GM12872 (cell line): ENCODE measurements around the gene CCDC124.
A peak's percentile ranks its signal among the peaks of the same experiment; 100 is the strongest.

ENCODE experiments used
- CTCF ChIP-seq: IDR thresholded peaks from 3 replicates; pipeline ENCODE4 v1.5.1; 2011; ENCODE audit warnings: low read depth, mild to moderate bottlenecking, low read length, moderate library complexity; ENCODE audit not compliant: insufficient read depth

Gene CCDC124

DNA sequence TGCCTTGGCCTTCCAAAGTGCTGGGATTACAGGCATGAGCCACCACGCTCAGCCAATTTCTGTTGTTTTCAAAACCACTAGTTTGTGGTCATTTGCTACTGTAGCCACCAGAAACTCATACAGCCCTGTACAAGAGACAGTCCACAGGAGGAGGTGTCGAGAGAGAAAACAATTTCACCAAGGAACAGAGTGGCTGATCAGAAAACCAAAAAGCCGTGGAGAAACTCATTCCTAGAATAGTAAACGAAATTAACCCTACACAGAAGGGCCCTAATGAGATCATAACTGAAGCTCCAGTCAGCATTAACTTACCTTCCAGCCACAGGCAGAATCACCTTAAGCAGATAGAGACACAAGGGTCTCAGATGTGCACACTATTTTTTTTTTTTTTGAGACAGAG is 3.8 kb upstream of the CCDC124 start:
- TF ChIP-seq CTCF: no peak

DNA sequence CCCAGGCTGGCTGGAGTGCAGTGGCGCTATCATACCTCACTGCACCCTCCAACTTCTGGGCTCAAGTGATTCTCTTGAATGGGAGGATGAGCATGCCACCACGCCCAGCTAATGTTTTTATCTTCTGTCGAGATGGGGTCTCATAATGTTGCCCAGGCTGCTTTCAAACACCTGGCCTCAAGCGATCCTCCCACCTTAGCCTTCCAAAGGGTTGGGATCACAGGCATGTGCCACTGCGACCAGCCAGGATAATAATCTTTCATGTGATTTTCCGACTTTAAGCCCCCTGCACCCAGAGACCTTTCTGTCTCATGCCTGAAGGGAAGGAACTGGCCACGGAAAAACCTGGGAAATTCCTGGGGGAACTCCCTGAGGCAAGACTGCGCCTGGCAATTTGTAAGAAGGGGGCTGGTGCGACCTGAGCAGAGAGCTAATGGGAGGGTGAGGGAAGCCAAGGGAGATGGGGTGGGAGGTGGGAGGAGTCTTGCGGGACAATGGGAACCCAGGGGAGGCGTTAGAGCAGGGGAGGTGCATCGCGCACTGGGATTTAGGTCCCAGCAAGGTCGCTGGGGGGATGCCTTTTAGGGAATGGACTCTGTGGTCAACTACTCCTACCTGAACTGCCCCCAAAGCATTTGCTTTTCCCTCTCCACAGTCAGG is 1.2 kb upstream of the CCDC124 start:
- no peak for TF ChIP-seq CTCF

DNA sequence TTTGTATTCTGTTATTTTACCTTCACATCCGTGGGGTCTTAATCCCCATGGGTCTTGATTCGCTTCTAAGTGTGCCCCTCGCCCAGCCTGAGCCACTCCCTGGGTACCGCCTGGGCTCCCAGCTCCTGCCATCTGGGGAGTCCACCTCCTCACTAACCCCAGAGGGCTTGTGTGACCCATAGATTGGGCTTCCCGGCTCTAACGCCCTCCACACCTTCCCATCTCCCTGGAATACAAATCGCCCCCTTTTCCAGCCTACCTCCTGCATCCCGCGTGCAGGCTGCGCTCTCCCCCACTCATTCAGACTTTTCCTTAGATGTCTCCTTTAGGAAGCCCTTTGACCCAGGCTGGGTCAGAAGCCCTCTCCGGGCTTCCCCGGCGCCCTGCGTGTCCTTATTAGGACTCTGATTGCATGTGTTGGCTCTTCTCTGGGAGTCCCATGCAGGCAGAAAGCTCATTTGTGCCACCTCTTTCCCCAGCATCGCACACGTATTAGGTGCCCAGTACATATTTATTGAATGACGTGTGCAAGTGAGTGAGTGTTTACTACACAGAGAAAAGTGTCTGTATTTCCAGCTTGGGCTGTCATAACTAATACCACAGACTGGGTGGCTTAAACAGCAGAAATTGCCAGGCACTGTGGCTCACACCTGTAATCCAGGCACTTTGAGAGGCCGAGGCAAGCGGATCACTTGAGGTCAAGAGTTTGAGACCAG is 757 bp downstream of the CCDC124 start:
- TF ChIP-seq CTCF: no peak

GRCh38 chr19:17936379-17936778 is 3.6 kb downstream of the CCDC124 start:
- TF ChIP-seq CTCF: no peak

GRCh38 chr19:17937371-17937900 is 4.6 kb downstream of the CCDC124 start:
- TF ChIP-seq CTCF: no peak

DNA sequence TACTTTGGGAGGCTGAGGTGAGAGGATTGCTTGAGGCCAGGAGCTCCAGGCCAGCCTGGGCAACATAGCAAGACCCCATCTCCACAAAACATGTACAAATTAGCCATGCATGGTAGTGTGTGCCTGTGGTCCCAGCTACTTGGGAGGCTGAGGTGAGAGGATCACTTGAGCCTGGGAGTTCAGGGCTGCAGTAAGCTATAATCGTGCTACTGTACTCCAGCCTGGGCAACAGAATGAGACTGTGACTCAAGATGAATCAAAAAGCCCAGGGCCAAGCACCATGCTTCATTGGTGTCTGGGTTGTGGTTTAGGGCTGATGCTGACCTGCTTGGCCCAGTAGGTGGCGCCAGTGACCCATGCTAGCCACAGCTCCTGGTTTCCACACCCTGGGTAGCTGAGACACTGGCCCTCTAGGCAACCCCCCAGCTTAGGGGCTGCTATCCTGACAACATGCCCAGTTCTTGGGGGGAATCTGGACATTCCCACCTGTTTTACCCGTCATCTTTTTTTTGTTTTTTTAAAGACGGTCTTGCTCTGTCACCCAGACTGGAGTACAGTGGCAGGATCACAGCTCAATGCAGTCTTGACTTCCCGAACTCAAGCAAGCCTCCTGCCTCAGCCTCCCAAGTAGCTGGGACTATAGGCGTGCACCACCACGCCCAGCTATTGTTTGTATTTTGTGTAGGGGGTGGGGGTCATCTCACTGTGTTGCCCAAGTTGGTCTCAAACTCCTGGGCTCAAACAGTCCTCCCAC is 5.5 kb downstream of the CCDC124 start:
- peak; percentile 99 for TF ChIP-seq CTCF

DNA sequence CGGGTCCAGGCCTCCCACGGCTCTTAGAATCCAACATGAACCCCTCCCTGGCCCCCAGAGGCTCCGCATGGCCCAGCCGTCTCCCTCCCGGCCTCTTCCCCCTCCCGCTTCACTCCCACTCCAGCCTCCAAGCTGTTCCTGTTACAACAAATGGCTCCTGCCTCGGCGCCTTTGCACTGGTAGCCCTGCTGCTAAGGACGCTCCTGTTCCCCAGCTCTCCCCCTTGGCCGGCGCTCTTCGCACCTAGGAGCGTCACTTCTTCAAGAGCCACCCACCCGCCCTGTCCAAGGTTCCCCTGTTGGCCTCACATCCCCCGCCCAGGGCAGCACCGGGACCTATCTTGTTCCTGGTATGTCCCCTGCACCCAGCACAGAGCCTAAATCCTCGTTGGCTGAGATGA is 9.4 kb downstream of the CCDC124 start:
- TF ChIP-seq CTCF: no peak
